ENCODE measurements around the gene TBC1D9. TPM values are rescaled to one million over a fixed set of nuclear protein-coding genes. Genes with fewer than 3 reads are reported as not detected.

TBC1D9 gene
- total RNA-seq, 1 donor from 2014 or later = 25.5 TPM

GRCh38 chr4:140654495-140654814 is 101.7 kb downstream of the TBC1D9 start:
- no peaks in the 10 kb centered on the region for H3K4me1 ChIP-seq
- DNase-seq (ENCODE audit: low spot score in 2 of 2) = no peak
- intact Hi-C loops (cut with DNase I) = loop anchor here (5.0 kb wide), 1 partner anchor 103 kb away; the partner anchor contains the start of gene TBC1D9
- no peaks in the 10 kb centered on the region for H3K9me3 ChIP-seq
- no peaks in the 10 kb centered on the region for H3K27me3 ChIP-seq
- H3K4me3 ChIP-seq = no peak overlapping the region
- H3K27ac ChIP-seq = no peak overlapping the region
- no peak for TF ChIP-seq CTCF (IDR thresholded peaks at IDR 0.05)
- peaks cover 19 to 37% of the 10 kb centered on the region in 2 donors for H3K36me3 ChIP-seq

- intact Hi-C loops (cut with DNase I) = loop anchor here (5.0 kb wide), 1 partner anchor 103 kb away; the partner anchor contains the start of gene TBC1D9
- no peak for DNase-seq (ENCODE audit: low spot score in 2 of 2)
- no peaks in the 10 kb centered on the region for H3K27me3 ChIP-seq
- peak overlapping the region; percentile 32 to 57 for H3K4me3 ChIP-seq
- peaks cover 19 to 31% of the 10 kb centered on the region in 2 donors for H3K36me3 ChIP-seq
- no peak for TF ChIP-seq CTCF (IDR thresholded peaks at IDR 0.05)
- peak overlapping the region; percentile 5 to 27 for H3K27ac ChIP-seq
- no peaks in the 10 kb centered on the region for H3K9me3 ChIP-seq
- H3K4me1 ChIP-seq = no peaks in the 10 kb centered on the region
These were observed 102.3 kb downstream of the TBC1D9 start for GRCh38 chr4:140653718-140654494.

GRCh38 chr4:140652601-140653000 is 103.6 kb downstream of the TBC1D9 start:
- TF ChIP-seq CTCF (IDR thresholded peaks at IDR 0.05) = no peak
- no peak overlapping the region for H3K27ac ChIP-seq
- intact Hi-C loops (cut with DNase I) = loop anchor here (5.0 kb wide), 1 partner anchor 105 kb away; the partner anchor contains the start of gene TBC1D9
- no peak overlapping the region for H3K4me3 ChIP-seq
- H3K9me3 ChIP-seq = no peaks in the 10 kb centered on the region
- H3K27me3 ChIP-seq = no peaks in the 10 kb centered on the region
- no peaks in the 10 kb centered on the region for H3K4me1 ChIP-seq
- peaks cover 12 to 20% of the 10 kb centered on the region in 2 donors for H3K36me3 ChIP-seq
- no peak for DNase-seq (ENCODE audit: low spot score in 2 of 2)

- Histone ChIP-seq H3K9me3 (no peaks in the 10 kb centered on the region), H3K27ac (no peak overlapping the region), H3K4me1 (no peaks in the 10 kb centered on the region), H3K36me3 (peaks cover 5 to 18% of the 10 kb centered on the region in 2 donors), H3K27me3 (no peaks in the 10 kb centered on the region), H3K4me3 (no peak overlapping the region)
- intact Hi-C loops (cut with DNase I) = no loop called here
- no peak for TF ChIP-seq CTCF (IDR thresholded peaks at IDR 0.05)
- DNase-seq (ENCODE audit: low spot score in 2 of 2) = no peak
These were observed 107.4 kb downstream of the TBC1D9 start for GRCh38 chr4:140648716-140649308.

GRCh38 chr4:140645614-140646412 is 110.4 kb downstream of the TBC1D9 start:
- intact Hi-C loops (cut with DNase I) = no loop called here
- H3K9me3 ChIP-seq = no peaks in the 10 kb centered on the region
- no peak for TF ChIP-seq CTCF (IDR thresholded peaks at IDR 0.05)
- DNase-seq (ENCODE audit: low spot score in 2 of 2) = no peak
- no peak overlapping the region for H3K27ac ChIP-seq
- no peaks in the 10 kb centered on the region for H3K4me1 ChIP-seq
- H3K36me3 ChIP-seq = peaks cover 7 to 21% of the 10 kb centered on the region in 2 donors
- H3K27me3 ChIP-seq = no peaks in the 10 kb centered on the region
- no peak overlapping the region for H3K4me3 ChIP-seq
